CD4-positive, alpha-beta T cell treated with Interleukin-1 beta for 1 hour (primary cell): Measurements from ENCODE around the gene MAB21L4.

Experiments
- DNase-seq, 2 donors: peaks; one replicate each; pipeline ENCODE4 v3.0.0-alpha.2; 2020 to 2022

Gene MAB21L4

GRCh38 chr2:240892925-240893324 lies 3.0 kb downstream of the MAB21L4 start:
- no peak for DNase-seq

DNA sequence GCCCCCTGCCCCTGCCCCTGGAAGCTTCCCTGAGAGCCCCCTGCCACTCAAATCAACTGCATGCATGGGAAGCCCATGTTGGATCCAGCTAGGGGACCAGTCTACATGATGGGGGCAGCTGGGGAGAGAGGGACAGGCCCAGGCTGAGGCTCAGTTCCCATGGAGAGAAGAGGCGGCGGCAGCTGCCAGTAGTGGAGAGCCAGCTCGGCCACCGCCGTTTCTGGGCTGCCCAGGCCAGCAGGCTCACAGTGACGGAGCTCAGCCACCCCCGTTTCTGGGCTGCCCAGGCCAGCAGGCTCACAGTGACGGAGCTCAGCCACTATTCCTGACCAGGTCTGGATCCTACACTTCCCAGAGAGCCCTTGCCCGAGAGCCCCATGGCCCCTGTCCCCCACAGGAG lies 3.6 kb downstream of the MAB21L4 start:
- DNase-seq = no peak

DNA sequence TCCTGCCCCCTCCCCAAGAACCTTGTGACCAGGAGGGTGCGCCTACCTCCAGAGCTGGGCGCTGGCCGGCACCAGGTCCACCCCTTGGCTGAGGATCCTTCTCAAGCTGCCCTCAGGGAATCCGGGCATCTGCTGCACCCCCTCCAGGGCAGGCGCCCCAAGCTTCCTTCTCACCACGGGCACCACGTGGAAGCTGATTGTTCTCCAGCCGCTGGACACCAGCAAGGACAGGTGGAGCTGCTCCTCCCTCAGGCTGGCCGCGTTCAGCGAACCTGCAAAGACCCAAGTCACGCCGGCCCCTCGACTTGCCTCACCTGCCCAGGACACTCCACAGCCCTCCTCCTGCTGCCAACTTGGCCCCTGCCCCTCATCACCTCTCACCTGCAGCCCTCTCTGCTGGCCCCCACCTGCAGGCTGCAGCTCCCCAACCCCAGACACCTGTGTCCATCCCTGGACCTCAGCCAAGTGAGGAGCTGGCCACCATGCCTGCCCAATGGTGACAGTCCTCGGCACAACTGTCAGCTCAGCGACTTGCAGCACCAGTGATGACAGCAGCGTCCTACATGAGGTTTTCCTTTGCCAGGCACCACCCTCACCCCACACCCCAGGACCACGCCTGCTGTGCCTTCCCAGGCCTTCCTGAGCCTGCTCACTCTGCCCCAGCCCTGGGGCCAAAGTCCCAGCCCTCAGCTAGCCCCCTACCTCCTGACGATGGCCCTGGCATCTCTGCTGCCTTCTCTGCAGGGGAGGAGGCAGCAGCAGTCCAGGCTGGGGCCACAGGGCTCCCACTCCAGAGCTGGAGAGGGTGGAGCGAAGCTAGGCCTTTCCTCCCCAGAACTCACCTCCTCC lies 4.2 kb downstream of the MAB21L4 start:
- no peak for DNase-seq

- DNase-seq = no peak
These were observed 5.3 kb downstream of the MAB21L4 start for GRCh38 chr2:240890691-240891090.

- DNase-seq = no peak
These were observed 6.1 kb downstream of the MAB21L4 start for GRCh38 chr2:240889601-240890560.

DNA sequence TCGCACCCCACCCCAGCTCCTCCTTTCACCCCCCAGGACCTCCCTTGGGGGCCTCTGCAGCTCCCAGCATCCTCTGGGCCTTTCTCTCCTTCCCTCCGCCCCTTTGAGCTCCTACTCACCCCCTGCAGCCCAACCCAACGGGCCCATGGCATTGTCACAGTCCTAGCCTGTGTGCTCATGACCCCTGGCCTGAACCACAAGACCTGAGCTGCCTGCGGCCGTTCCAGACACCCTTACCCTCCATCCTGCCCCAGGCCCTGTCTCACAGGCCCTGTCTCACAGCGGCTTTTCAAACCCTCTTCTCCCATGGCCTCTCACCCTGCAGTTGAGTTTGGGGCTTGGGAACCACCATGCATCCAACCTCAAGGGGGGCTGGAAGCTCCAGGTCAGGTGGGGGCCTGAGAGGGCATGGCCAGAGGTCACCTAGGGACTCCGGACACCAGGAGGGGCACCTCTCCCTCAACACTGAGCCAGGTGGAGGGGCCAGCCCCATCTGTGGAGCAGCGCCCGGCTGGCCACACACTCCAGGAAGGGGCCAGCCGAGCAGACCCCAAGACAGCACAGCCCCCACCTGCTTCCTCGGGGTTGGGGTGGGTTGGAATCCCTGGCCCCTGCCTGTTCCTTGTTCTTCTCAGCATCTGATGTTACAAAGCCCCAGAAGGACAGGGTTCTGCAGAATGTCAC lies 6.9 kb downstream of the MAB21L4 start:
- no peak for DNase-seq

DNA sequence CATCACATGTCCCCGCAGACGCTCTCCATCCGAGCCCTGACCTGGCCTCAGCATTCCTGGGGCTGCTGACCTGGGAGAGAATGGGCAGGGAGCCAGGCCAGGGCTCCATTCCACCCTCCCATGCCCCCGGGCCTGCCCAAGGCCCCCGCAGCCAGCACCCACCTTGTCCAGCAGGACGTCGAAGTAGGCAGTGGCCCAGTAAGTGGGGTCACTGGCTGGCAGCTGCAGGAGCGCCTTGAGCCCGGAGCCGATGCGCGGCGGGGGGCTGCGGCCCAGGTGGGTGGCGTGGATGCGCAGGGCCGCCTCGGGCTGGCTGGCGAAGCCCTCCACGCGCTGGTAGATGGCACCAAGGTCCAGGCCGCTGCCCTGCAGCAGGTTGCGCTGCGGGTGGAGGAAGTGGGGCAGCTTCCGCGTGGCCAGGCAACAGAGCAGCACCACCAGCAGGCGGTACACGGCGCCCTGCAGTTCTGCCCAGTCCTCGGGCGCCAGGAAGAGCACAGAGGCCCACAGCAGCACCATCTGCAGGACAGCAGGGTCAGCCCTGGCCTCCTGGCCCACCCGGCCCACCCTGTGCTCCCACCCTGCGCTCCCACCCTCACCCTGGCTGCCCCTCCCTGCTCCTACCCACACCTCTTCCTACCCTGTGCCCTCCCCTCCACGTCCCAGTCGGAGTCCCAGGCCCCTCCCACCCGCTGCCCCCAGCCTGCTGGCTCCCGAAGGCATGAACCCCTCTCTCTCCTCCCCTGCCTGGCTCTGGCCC lies 7.6 kb downstream of the MAB21L4 start:
- DNase-seq = no peak

DNA sequence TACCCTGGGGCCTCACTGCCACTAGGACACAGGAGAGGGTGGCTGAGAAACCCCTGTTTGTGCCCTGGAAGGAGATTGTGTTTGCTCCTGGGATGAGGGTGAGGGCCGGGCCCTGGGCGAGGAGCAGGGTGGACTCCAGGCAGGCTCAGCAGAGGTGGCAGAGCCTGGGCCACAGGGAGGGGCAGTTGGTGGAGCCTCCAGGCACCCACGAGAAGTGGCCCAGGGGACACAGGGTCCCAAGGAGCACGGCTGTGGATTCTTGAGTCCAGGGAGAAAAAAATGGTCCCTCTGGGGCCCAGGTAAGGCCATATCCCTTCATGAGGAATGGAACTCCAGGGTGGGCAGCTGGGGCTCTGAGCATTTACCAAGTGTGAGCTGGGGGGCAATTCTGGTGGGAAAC lies 8.3 kb downstream of the MAB21L4 start:
- no peak for DNase-seq

GRCh38 chr2:240886678-240887609 lies 9.0 kb downstream of the MAB21L4 start:
- no peak for DNase-seq

- no peak for DNase-seq
These were observed 9.9 kb downstream of the MAB21L4 start for GRCh38 chr2:240886023-240886565.

DNA sequence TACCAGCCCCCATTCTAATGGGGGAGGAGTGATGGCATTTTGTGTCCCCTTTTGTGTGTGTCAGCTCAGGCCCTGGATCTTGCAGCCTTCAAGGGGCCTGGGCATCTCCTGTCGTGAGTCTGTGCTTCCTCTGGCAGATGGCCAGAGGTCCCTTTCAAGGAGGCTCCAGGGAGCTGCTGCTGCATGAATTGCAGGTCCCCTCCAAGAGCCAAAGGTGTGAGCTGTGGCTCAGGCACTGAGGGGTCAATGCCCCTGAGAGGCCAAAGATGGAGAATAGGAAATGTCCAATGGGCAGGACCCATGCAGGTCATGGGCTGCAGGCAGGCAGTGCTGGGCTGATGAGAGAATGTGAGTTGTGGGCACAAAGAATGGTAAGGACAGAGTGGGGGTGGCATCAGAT lies 10.4 kb downstream of the MAB21L4 start:
- DNase-seq = no peak

DNA sequence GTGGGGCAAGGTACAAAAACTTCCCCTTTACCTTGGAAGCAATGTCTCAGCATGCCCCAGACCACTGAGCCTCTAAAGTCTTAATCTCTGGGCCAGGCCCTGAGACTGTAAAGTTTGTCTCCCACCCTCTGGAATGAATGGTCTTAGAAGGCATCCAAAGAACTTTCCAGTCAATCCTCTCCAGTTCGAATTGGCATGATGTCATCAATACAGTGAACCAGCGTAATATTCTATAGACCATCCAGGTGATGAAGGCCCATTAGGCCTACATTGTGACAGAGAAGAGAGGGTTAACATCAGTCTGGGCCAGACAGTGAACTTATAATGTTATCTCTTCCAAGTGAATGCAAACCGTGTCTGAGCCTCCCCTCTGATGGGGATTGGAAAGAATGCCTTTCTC lies 11.2 kb downstream of the MAB21L4 start:
- DNase-seq = no peak

GRCh38 chr2:240884221-240884620 lies 11.7 kb downstream of the MAB21L4 start:
- DNase-seq = no peak

DNA sequence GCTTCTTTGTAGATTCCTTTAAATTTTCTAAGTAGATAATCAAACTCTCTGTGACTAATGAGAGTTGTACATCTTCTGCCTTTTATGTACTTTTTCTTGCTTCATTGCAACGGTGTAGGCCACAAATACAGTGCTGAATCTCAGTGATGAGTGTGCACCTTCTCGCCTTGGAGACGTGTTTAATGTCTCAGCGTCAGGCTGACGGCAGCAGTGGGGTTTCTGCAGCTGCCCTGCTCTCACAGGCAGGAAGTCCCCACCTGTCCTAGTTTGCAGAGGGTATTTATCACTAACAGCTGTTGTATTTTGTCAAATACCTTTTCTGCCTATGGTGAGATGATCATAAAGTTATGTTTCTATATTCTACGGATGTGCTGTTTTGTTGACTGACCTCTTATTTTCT lies 14.0 kb downstream of the MAB21L4 start:
- no peak for DNase-seq

- DNase-seq = no peak
These were observed 16.9 kb downstream of the MAB21L4 start for GRCh38 chr2:240879105-240879504.

- no peak for DNase-seq
These were observed 17.5 kb downstream of the MAB21L4 start for GRCh38 chr2:240878341-240878936.

- DNase-seq = no peak
These were observed 18.3 kb downstream of the MAB21L4 start for GRCh38 chr2:240877460-240878340.

- no peak for DNase-seq
These were observed 19.3 kb downstream of the MAB21L4 start for GRCh38 chr2:240876475-240877251.

GRCh38 chr2:240876035-240876474 lies 19.9 kb downstream of the MAB21L4 start:
- DNase-seq = no peak
